Activated CD4-positive, alpha-beta T cell treated with anti-CD3 and anti-CD28 coated beads, Interleukin-2, amount 10 ng/mL, durations not matched to agents 24 days and 14 days (primary cell): ENCODE measurements around the gene PIP5KL1. TPM values are rescaled to one million over a fixed set of nuclear protein-coding genes. Genes with fewer than 3 reads are reported as not detected.

Source experiments
- DNase-seq: peaks from one replicate; pipeline ENCODE4 v3.0.0; 2022
- H3K27ac Mint-ChIP-seq: one replicate; pipeline ENCODE4 v1.8.0; 2022; ENCODE audit warnings: mild to moderate bottlenecking, mixed read lengths
- H3K27me3 Mint-ChIP-seq: one replicate; pipeline ENCODE4 v1.8.0; 2022; ENCODE audit warnings: mixed read lengths
- H3K36me3 Mint-ChIP-seq: one replicate; pipeline ENCODE4 v1.8.0; 2022; ENCODE audit warnings: low read depth, mild to moderate bottlenecking, mixed read lengths
- H3K4me1 Mint-ChIP-seq: one replicate; pipeline ENCODE4 v1.8.0; 2021; ENCODE audit warnings: mixed read lengths
- H3K4me3 Mint-ChIP-seq: one replicate; pipeline ENCODE4 v1.8.0; 2022; ENCODE audit warnings: mild to moderate bottlenecking, moderate library complexity, mixed read lengths
- H3K9me3 Mint-ChIP-seq: one replicate; pipeline ENCODE4 v1.8.0; 2021; ENCODE audit warnings: mixed read lengths
- intact Hi-C: fragments of 100-400 bp; cut with micrococcal nuclease; formaldehyde crosslinking; loops from one replicate; pipeline ENCODE4 v1.15.1; 2023
- total RNA-seq: library from RNA; stranded (reverse); gene quantifications from 2 replicates; pipeline ENCODE4 v1.2.3, GENCODE V29; 2022

PIP5KL1 gene
- total RNA-seq, 1 donor from 2014 or later: 0.89 TPM

DNA sequence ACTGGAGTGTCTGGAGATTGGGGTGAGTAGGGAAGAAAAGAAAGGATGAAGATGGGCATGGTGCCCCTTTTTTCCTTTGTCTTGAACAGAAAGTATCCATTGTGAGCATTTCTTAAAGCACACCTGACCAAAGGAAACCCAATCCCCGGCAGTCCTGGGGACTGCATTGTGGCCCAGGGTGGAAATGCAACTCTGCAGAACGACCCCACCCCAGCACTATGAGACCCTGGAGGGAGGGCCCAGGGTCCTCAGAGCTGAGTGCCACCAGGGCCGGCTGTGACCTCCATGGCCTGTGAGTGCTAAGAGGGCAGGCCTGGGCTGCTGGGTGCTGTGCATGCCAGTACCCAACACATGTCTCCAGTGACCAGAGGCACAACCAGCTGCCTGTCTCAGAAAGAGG is 31.7 kb upstream of the PIP5KL1 start:
- peaks cover 44% of the 10 kb centered on the region for H3K36me3 Mint-ChIP-seq
- no peak overlapping the region for H3K4me3 Mint-ChIP-seq
- peaks cover 81% of the 10 kb centered on the region for H3K4me1 Mint-ChIP-seq
- H3K9me3 Mint-ChIP-seq: no peaks in the 10 kb centered on the region
- intact Hi-C loops: no loop called here
- H3K27ac Mint-ChIP-seq: no peak overlapping the region
- DNase-seq: no peak
- H3K27me3 Mint-ChIP-seq: no peaks in the 10 kb centered on the region

DNA sequence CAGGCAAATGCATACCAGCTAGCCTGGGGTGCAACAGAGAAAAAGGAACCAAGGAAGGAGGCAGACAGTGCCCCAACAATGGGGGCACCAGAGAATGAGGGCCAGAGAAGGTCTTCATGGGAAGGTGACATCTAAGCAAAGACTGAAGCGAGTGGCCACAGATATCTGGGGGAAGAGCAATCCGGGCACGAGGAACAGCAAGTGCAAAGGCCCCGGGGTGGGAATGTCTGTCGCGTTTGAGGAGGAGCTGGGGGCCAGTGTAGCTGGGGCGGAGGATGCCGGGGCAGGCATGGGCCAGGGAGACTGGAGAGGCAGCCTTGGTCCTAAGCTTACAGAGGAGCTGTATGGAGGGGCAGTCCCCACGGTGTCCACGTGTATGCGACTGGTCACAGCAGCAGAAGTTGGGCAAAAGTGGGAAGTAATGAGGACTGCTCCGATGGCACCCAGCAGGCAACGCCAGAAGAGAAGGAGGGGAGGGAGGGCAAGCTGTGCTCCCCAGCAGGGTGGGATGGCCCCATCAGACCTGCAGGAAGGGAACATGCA is 31.1 kb upstream of the PIP5KL1 start:
- intact Hi-C loops: no loop called here
- no peaks in the 10 kb centered on the region for H3K9me3 Mint-ChIP-seq
- H3K4me3 Mint-ChIP-seq: peak overlapping the region; percentile 14
- H3K27ac Mint-ChIP-seq: peak overlapping the region; percentile 53
- DNase-seq: no peak
- H3K27me3 Mint-ChIP-seq: no peaks in the 10 kb centered on the region
- H3K4me1 Mint-ChIP-seq: peaks cover 81% of the 10 kb centered on the region
- H3K36me3 Mint-ChIP-seq: peaks cover 41% of the 10 kb centered on the region

DNA sequence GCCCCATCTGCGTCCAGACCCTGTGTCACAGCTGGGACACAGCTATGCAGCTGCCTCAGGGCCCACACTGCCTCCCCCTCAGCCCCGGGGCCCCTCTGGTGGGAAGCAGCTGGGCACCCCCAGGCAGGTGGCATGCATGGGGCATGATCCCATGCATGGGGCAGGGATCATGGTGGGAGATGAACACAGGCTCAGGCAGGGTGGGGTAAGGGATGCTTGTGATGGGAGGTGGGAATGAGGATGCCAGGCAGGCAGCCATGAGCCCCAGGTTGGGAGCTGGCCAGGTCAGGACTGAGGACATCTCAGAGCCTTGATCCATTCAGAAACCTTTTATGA is 30.5 kb upstream of the PIP5KL1 start:
- Mint-ChIP-seq H3K27ac (peak overlapping the region; percentile 53), H3K27me3 (no peaks in the 10 kb centered on the region), H3K4me3 (no peak overlapping the region), H3K9me3 (no peaks in the 10 kb centered on the region), H3K36me3 (peaks cover 41% of the 10 kb centered on the region), H3K4me1 (peaks cover 77% of the 10 kb centered on the region)
- DNase-seq: no peak
- intact Hi-C loops: no loop called here

DNA sequence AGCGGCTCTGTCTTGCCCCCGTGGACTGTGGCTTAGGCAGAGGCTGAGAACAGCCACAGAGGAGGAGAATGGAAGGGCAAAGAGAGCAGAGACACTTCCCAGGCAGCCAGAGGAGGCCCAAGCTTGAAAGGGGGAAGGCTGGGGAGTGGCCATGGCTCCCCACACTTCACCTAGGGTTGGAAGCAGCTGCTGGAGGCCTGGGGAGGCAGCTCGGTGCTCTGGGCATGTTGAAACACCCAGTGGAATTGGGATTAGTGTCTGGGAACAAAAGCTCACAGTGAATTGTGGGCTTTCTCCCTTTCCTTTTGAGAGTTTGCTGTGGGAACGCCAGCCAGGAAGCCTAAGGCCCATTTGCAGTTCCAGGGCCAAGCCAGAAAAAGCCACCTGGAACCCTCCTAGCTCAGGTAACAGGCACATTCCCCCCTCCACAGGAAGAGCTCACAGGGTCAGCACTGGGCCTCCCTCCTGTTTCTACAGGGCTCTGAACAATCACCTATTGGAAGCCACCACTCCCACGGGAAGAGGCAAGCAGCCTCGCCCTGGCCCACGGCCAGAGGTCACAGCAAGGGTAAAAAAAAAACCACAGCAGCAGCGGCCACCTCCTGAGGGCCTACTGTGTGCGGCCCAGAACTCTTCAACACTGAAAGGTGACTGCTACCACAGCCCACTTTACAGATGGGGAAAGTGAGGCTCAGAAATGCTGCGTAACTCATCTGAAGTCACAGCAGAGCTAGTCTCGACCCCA is 30.0 kb upstream of the PIP5KL1 start:
- DNase-seq: no peak
- intact Hi-C loops: no loop called here
- H3K27ac Mint-ChIP-seq: peak overlapping the region; percentile 62
- no peaks in the 10 kb centered on the region for H3K9me3 Mint-ChIP-seq
- H3K4me3 Mint-ChIP-seq: peak overlapping the region; percentile 6
- H3K27me3 Mint-ChIP-seq: no peaks in the 10 kb centered on the region
- peaks cover 78% of the 10 kb centered on the region for H3K4me1 Mint-ChIP-seq
- peaks cover 44% of the 10 kb centered on the region for H3K36me3 Mint-ChIP-seq

DNA sequence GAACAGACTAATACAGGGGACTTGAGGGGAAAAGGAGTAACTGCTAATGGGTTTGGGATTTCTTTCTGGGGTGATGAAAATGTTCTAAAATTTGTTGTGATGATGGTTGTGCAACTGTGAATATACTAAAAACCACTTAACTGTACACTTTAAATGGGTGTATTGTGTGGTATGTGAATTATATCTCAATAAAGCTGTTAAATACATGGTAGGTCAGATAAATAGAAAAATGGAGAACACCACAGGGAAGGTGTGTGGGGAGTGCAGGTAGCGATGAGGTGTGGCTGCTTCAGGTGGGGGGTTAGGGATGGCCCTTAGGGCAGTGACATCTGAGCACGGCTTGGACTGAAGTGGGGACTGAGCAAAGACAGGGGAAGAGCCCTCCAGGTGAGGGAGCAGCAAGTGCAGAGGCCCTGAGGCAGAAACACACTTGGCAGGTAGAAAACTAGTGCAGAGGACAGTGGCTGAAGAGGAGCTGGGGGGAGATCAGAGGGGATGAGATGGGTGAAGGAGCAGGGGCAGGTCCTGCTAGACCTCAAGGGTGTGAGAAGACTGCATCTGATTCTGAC is 29.3 kb upstream of the PIP5KL1 start:
- no peak for DNase-seq
- Mint-ChIP-seq H3K36me3 (peaks cover 42% of the 10 kb centered on the region), H3K27me3 (no peaks in the 10 kb centered on the region), H3K9me3 (no peaks in the 10 kb centered on the region), H3K27ac (peak overlapping the region; percentile 62), H3K4me3 (peak overlapping the region; percentile 6), H3K4me1 (peaks cover 78% of the 10 kb centered on the region)
- intact Hi-C loops: loop anchor here (1.0 kb wide), 1 partner anchor 10 kb away; no protein-coding TSS in a partner anchor

DNA sequence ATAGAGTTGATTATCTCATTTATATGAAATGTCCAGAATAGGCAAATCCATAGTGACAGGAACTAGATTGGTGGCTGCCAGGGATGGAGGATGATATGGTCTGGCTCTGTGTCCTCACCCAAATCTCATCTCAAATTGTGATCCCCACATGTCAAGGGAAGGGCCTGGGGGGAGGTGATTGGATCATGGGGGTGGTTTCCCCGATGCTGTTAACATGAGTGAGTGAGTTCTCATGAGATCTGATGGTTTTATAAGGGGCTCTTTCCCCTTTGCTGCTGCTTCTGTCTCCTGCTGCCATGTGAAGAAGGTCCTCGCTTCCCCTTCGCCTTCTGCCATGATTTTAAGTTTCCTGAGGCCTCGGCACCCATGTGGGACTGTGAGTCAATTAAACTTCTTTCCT is 28.8 kb upstream of the PIP5KL1 start:
- no peak for DNase-seq
- Mint-ChIP-seq H3K27ac (peak overlapping the region; percentile 18), H3K27me3 (no peaks in the 10 kb centered on the region), H3K4me3 (no peak overlapping the region), H3K9me3 (no peaks in the 10 kb centered on the region), H3K4me1 (peaks cover 81% of the 10 kb centered on the region), H3K36me3 (peaks cover 42% of the 10 kb centered on the region)
- intact Hi-C loops: loop anchor here (1.0 kb wide), 1 partner anchor 11 kb away; no protein-coding TSS in a partner anchor

DNA sequence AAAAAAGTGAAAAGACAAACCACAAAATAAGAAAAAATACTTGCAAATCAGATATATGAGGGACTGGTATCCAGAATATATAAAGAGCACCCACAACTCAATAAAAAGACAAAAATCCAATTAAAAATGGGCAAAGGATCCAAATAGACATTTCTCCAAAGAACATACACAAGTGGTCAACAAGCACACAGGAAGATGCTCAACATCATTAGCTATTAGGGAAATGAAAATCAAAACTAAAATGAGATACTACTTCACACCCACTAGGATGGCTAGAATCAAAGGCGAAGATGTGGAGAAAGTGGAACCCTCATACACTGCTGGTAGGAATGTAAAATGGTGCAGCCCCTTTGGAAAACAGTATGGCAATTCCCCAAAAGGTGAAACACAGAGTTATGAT is 28.2 kb upstream of the PIP5KL1 start:
- Mint-ChIP-seq H3K27ac (no peak overlapping the region), H3K9me3 (no peaks in the 10 kb centered on the region), H3K4me1 (peaks cover 82% of the 10 kb centered on the region), H3K27me3 (no peaks in the 10 kb centered on the region), H3K4me3 (peak overlapping the region; percentile 24), H3K36me3 (peaks cover 42% of the 10 kb centered on the region)
- DNase-seq: no peak
- intact Hi-C loops: loop anchor here (1.0 kb wide), 1 partner anchor 12 kb away; no protein-coding TSS in a partner anchor

DNA sequence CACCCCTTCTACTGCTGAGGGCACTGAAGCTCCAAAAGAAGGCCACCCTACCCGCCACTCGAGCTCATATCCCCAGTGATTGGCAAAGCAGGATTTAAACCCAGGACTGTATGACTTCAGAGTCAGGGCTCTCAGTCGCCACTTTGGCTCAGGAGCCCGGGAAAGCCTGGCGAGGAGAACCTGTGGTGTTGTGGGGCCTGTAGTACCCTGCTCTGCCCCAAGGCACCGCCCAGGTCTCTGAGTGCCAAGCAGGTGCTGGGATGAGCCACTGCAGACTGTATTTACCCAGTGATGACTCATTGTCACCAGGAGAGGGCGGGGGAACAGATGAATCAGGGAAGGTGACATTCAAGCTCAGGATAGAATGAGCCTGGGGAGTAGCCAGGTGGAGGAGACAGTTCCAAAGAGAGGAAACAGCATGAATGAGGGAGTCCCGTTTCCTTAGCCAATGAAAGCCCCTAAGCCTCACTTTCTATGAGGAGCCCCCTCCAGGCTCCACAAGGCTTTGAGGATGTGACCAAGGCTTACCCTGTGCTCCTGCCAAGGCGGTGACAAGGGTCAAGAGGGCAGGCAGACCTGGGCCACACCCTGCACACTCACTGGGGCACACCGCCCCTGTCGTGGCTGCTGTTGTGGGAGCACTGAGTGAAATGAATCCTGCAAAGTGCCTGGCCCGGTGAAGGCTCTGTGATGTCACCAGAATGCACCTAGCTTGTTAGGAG is 24.9 kb upstream of the PIP5KL1 start:
- Mint-ChIP-seq H3K4me1 (peaks cover 71% of the 10 kb centered on the region), H3K4me3 (peak overlapping the region; percentile 42), H3K9me3 (no peaks in the 10 kb centered on the region), H3K27ac (peak overlapping the region; percentile 72), H3K36me3 (peaks cover 39% of the 10 kb centered on the region), H3K27me3 (no peaks in the 10 kb centered on the region)
- intact Hi-C loops: loop anchor here (1.0 to 2.0 kb wide), 4 partner anchors 12 to 76 kb away; no protein-coding TSS in a partner anchor
- DNase-seq: peak; percentile 89

DNA sequence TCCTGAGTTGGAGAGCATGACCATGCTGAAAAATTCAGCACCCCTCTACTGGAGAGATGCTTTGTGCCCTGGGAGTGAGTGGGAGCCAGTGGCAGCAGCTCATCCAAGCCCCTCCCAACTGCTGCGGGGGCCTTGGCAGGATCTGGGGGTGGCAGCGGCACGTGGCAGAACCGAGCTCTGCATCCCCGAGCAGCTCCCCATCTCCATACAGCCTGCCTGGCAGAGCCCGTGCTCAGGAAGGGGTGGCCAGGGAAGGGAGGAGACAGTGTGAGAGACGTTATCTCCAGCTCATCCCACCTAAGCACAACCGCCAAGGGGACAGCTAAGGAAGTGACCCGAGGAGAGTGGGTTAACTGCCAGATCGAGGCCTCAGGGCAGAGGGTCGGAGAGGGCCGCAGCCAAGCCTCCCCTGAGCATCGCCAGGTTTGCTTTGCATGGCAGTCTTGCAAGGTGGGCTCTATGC is 24.3 kb upstream of the PIP5KL1 start:
- Mint-ChIP-seq H3K27me3 (no peaks in the 10 kb centered on the region), H3K27ac (peak overlapping the region; percentile 73), H3K36me3 (peaks cover 34% of the 10 kb centered on the region)

DNA sequence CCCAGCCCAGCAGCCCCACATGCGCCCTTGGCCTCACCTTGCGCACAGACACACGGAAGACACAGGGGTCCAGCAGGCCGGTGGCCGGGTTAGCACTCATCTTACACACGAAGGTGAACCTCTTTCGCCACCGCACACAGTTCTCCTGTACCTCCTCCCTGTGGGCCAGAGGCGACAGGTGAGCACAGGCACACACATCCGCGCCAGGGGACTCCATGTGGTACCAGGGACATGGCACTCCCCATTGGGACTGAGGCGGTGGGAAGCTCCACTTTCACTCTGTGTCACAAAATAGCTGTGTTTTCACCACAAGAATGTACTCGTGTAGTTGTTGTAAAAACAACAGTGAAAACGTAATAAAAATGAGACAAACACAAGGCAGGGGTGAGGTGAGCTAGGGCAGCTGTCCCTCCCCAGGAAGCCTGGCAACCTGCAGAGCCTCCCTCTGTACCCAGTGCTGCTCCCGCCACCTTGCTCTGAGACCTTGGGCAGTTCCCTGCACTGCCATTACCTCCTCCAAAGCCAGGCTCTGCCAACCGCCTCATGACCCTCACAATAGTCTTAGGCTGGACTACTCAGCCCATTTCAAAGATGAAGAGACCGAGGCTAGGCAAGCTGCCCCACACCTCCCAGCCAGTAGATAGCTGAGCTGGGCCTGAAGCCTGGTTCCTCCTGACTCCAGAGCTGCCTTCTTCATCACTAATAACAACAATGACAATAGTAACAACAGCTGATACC is 23.4 kb upstream of the PIP5KL1 start:
- Mint-ChIP-seq H3K36me3 (peaks cover 25% of the 10 kb centered on the region), H3K4me1 (peaks cover 60% of the 10 kb centered on the region), H3K27me3 (no peaks in the 10 kb centered on the region), H3K27ac (peak overlapping the region; percentile 73), H3K9me3 (no peaks in the 10 kb centered on the region), H3K4me3 (peak overlapping the region; percentile 1)
- DNase-seq: no peak
- intact Hi-C loops: loop anchor here (2.0 kb wide), 1 partner anchor 17 kb away; no protein-coding TSS in a partner anchor

More for the DNA sequence above, 24.3 kb upstream of the PIP5KL1 start:
- Mint-ChIP-seq H3K4me3 (no peak overlapping the region), H3K4me1 (peaks cover 69% of the 10 kb centered on the region), H3K9me3 (no peaks in the 10 kb centered on the region)
- intact Hi-C loops: loop anchor here (1.0 to 2.0 kb wide), 4 partner anchors 12 to 76 kb away; no protein-coding TSS in a partner anchor
- DNase-seq: no peak

DNA sequence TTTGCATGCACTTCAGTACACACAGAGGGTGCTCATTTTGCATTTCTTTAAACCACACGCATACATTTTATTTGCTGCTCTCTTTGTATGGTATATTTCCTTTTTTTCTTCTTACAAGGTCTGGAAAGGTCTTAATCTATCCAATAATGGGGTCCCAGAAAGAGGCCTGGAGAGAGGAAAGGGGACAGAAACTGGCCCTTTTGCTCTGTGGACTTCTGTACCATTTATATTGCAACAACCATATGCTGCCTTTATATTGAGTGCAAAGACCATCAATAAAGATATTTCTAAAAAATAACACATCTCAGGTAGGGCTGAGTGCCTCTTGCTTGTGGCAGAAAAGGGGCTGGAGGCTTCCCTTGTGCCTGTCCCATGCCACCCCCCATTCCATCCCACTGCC is 22.6 kb upstream of the PIP5KL1 start:
- no peak overlapping the region for H3K27ac Mint-ChIP-seq
- no peak overlapping the region for H3K4me3 Mint-ChIP-seq
- intact Hi-C loops: no loop called here
- DNase-seq: no peak
- H3K4me1 Mint-ChIP-seq: peaks cover 59% of the 10 kb centered on the region
- H3K36me3 Mint-ChIP-seq: peaks cover 25% of the 10 kb centered on the region
- H3K9me3 Mint-ChIP-seq: no peaks in the 10 kb centered on the region
- H3K27me3 Mint-ChIP-seq: no peaks in the 10 kb centered on the region

DNA sequence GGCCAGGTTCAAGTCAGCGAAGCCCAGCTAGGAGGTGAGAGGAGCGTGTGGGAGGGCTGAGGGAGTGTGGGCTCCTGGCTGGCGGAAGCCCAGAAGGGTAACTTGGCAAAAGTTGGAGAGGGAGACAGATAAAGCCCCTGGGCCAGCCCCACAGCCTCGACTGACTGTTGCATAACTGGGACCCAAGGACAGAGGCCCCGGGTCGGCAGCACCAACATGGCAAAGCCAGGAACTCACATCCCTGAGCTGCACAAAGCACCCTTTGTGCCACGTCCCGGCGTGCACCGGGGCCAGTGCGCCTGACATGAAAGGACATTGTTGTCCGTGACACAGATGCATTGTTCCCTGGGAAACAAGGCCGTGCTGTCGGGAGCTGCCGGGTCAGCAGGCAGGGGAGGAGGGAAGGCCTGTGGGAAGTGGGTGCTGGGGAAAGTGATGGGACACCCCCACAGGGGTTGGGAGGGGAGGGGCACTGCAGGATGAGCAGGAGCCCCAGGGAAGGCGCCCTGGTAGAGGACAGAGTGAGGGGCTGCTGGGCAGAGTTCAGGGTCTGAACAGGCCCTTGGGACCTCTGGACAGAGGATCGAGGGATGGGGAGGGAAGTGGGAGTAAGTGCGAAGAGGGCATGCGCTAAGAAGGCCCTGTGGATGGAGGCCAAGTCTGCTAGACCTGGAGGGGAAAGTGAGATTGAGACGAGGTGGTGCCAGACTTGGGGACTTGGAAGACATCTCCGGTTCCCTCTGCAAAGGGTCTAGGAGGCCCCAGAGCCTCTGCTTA is 20.1 kb upstream of the PIP5KL1 start:
- no peaks in the 10 kb centered on the region for H3K27me3 Mint-ChIP-seq
- intact Hi-C loops: no loop called here
- peaks cover 27% of the 10 kb centered on the region for H3K36me3 Mint-ChIP-seq
- no peak for DNase-seq
- peaks cover 44% of the 10 kb centered on the region for H3K4me1 Mint-ChIP-seq
- no peak overlapping the region for H3K4me3 Mint-ChIP-seq
- H3K9me3 Mint-ChIP-seq: no peaks in the 10 kb centered on the region
- peak overlapping the region; percentile 75 for H3K27ac Mint-ChIP-seq
